HAP-1 (cell line): ENCODE results near the gene BSDC1.
A peak's percentile ranks its signal among the peaks of the same experiment; 100 is the strongest.
"Not testable (repeated sequence)": the region's sequence is repeated elsewhere in the genome, so short reads cannot be mapped to it uniquely, and the experiment has no call there.

Experiments used
- DNase-seq, 2 experiments: peaks; one replicate each; pipeline ENCODE4 v3.0.0-alpha.2; 2016 to 2020; ENCODE audit warnings: low spot score in 2 of 2
- H3K27me3 ChIP-seq: fragments of 250-450 bp; sonication (Bioruptor Pico); 2 replicates; pipeline ENCODE4 v1.5.1; 2020; ENCODE audit warnings: low read depth, mild to moderate bottlenecking, moderate library complexity
- H3K36me3 ChIP-seq: fragments of 250-450 bp; sonication (Bioruptor Pico); replicated peaks from 2 replicates; pipeline ENCODE4 v1.5.1; 2020; ENCODE audit warnings: mild to moderate bottlenecking
- H3K4me1 ChIP-seq: fragments of 250-450 bp; sonication (Bioruptor Pico); 2 replicates; pipeline ENCODE4 v1.5.1; 2020; ENCODE audit warnings: mild to moderate bottlenecking
- H3K4me3 ChIP-seq: fragments of 250-450 bp; sonication (Bioruptor Pico); 2 replicates; pipeline ENCODE4 v1.5.1; 2020; ENCODE audit warnings: mild to moderate bottlenecking, moderate library complexity
- H3K9me3 ChIP-seq: fragments of 250-450 bp; sonication (Bioruptor Pico); 2 replicates; pipeline ENCODE4 v1.5.1; 2020; ENCODE audit warnings: mild to moderate bottlenecking, moderate library complexity
- in situ Hi-C: fragments of 300-500 bp; cut with MboI; formaldehyde crosslinking; loops from 3 replicates; pipeline ENCODE4 v1.14.3; 2020; ENCODE audit warnings: low sequenced_read_pairs, inconsistent platforms, mixed read lengths

BSDC1 gene

GRCh38 chr1:32394141-32394889 is at the start of gene BSDC1:
TSS of gene BSDC1 (minus strand) at chr1:32394441. CDS start at chr1:32394414, 27 bp downstream.
- peak; percentile 99 to 100 for DNase-seq
- H3K4me3 ChIP-seq, result peak within 1 kb of the TSS; percentile 75
- H3K27me3 ChIP-seq, result no peaks in the 10 kb centered on the region
- in situ Hi-C loops, result no loop called here
- no peaks in the 10 kb centered on the region for H3K9me3 ChIP-seq
- H3K36me3 ChIP-seq, result peaks cover 8% of the 10 kb centered on the region
- peaks cover 5% of the 10 kb centered on the region for H3K4me1 ChIP-seq

GRCh38 chr1:32441467-32441866 is 47.2 kb upstream of the BSDC1 start:
- peaks cover 15% of the 10 kb centered on the region for H3K4me1 ChIP-seq
- H3K36me3 ChIP-seq, H3K4me3 ChIP-seq, H3K27me3 ChIP-seq, in situ Hi-C loops, DNase-seq, H3K9me3 ChIP-seq: not testable (repeated sequence)

GRCh38 chr1:32438777-32439176 is 44.5 kb upstream of the BSDC1 start:
- H3K9me3 ChIP-seq, H3K36me3 ChIP-seq, in situ Hi-C loops, DNase-seq, H3K4me3 ChIP-seq, H3K4me1 ChIP-seq, H3K27me3 ChIP-seq: not testable (repeated sequence)

GRCh38 chr1:32438136-32438535 is 43.9 kb upstream of the BSDC1 start:
- in situ Hi-C loops, result no loop called here
- Histone ChIP-seq H3K4me3 (no peak overlapping the region), H3K27me3 (no peaks in the 10 kb centered on the region; the same call in 1 of the 2 replicates), H3K4me1 (peaks cover 8% of the 10 kb centered on the region), H3K36me3 (no peaks in the 10 kb centered on the region), H3K9me3 (peaks cover 4% of the 10 kb centered on the region; the same call in 1 of the 2 replicates)
- DNase-seq, result no peak

GRCh38 chr1:32431736-32432400 is 37.6 kb upstream of the BSDC1 start:
- no peak overlapping the region for H3K4me3 ChIP-seq
- H3K27me3 ChIP-seq, result no peaks in the 10 kb centered on the region
- in situ Hi-C loops, result no loop called here
- DNase-seq, result no peak
- no peaks in the 10 kb centered on the region for H3K36me3 ChIP-seq
- H3K4me1 ChIP-seq, result peaks cover 5% of the 10 kb centered on the region; the same call in 1 of the 2 replicates
- no peaks in the 10 kb centered on the region for H3K9me3 ChIP-seq

- H3K4me3 ChIP-seq, result no peak overlapping the region
- DNase-seq, result no peak
- in situ Hi-C loops, result no loop called here
- H3K4me1 ChIP-seq, result peaks cover 5% of the 10 kb centered on the region; the same call in 1 of the 2 replicates
- no peaks in the 10 kb centered on the region for H3K27me3 ChIP-seq
- H3K9me3 ChIP-seq, result no peaks in the 10 kb centered on the region
- no peaks in the 10 kb centered on the region for H3K36me3 ChIP-seq
Observed at GRCh38 chr1:32427264-32427963, 33.2 kb upstream of the BSDC1 start.

- in situ Hi-C loops, result no loop called here
- Histone ChIP-seq H3K4me1 (peaks cover under 1% of the 10 kb centered on the region; the same call in 1 of the 2 replicates), H3K4me3 (no peak overlapping the region), H3K27me3 (no peaks in the 10 kb centered on the region), H3K36me3 (no peaks in the 10 kb centered on the region), H3K9me3 (no peaks in the 10 kb centered on the region)
- peak in 1 of 2 experiments; percentile 33 for DNase-seq
Observed at GRCh38 chr1:32426489-32427255, 32.4 kb upstream of the BSDC1 start.

- no peak for DNase-seq
Observed at GRCh38 chr1:32421775-32422174, 27.5 kb upstream of the BSDC1 start.

GRCh38 chr1:32414186-32414886 is 20.1 kb upstream of the BSDC1 start:
- 0 out of 2 replicates have a peak, but pooled peaks cover 2% of the 10 kb centered on the region for H3K4me1 ChIP-seq
- DNase-seq, result no peak
- H3K9me3 ChIP-seq, result peaks cover 4% of the 10 kb centered on the region; the same call in 1 of the 2 replicates
- in situ Hi-C loops, result no loop called here
- no peaks in the 10 kb centered on the region for H3K27me3 ChIP-seq
- H3K36me3 ChIP-seq, result no peaks in the 10 kb centered on the region
- no peak overlapping the region for H3K4me3 ChIP-seq

More at GRCh38 chr1:32421775-32422174, 27.5 kb upstream of the BSDC1 start:
- no peak overlapping the region for H3K4me3 ChIP-seq
- in situ Hi-C loops, result no loop called here
- H3K27me3 ChIP-seq, result no peaks in the 10 kb centered on the region
- no peaks in the 10 kb centered on the region for H3K4me1 ChIP-seq
- no peaks in the 10 kb centered on the region for H3K36me3 ChIP-seq
- H3K9me3 ChIP-seq, result no peaks in the 10 kb centered on the region

- Histone ChIP-seq H3K4me3 (no peak overlapping the region), H3K27me3 (no peaks in the 10 kb centered on the region), H3K9me3 (peaks cover 4% of the 10 kb centered on the region; the same call in 1 of the 2 replicates), H3K36me3 (no peaks in the 10 kb centered on the region), H3K4me1 (0 out of 2 replicates have a peak, but pooled peaks cover 2% of the 10 kb centered on the region)
- in situ Hi-C loops, result no loop called here
- DNase-seq, result peak; percentile 78 to 85
Observed at GRCh38 chr1:32413507-32414185, 19.4 kb upstream of the BSDC1 start.

GRCh38 chr1:32411261-32411660 is 17.0 kb upstream of the BSDC1 start:
- Histone ChIP-seq H3K4me3 (no peak overlapping the region), H3K27me3 (no peaks in the 10 kb centered on the region), H3K9me3 (peaks cover 4% of the 10 kb centered on the region; the same call in 1 of the 2 replicates), H3K36me3 (no peaks in the 10 kb centered on the region), H3K4me1 (0 out of 2 replicates have a peak, but pooled peaks cover 2% of the 10 kb centered on the region)
- no peak for DNase-seq
- in situ Hi-C loops, result no loop called here

GRCh38 chr1:32406629-32407111 is 12.4 kb upstream of the BSDC1 start:
- H3K4me1 ChIP-seq, result peaks cover 10% of the 10 kb centered on the region
- H3K9me3 ChIP-seq, result no peaks in the 10 kb centered on the region
- H3K36me3 ChIP-seq, result no peaks in the 10 kb centered on the region
- H3K27me3 ChIP-seq, result no peaks in the 10 kb centered on the region
- DNase-seq, result no peak
- in situ Hi-C loops, result no loop called here
- H3K4me3 ChIP-seq, result no peak overlapping the region
